ENCODE measurements around the gene PSMD11.
A peak's percentile ranks its signal among the peaks of the same experiment; 100 is the strongest.

Gene PSMD11

GRCh38 chr17:32494621-32495358, 50.5 kb downstream of the PSMD11 start:
- Histone ChIP-seq H3K27ac (ENCODE audit: low read depth, low read length) (no peak overlapping the region), H3K4me3 (ENCODE audit: low read depth, low read length) (no peak overlapping the region), H2BK12ac (ENCODE audit: low read length) (no peak overlapping the region), H3K79me2 (ENCODE audit: control insufficient read depth, insufficient read depth, low read length, poor library complexity) (no peaks in the 10 kb centered on the region), H3K4me2 (ENCODE audit: low read length) (no peak overlapping the region), H2AK5ac (ENCODE audit: low read length) (no peak overlapping the region), H2BK5ac (ENCODE audit: low read depth, low read length, poor library complexity) (no peak overlapping the region), H3K14ac (ENCODE audit: low read length) (no peak overlapping the region), H3K9me3 (ENCODE audit: insufficient read depth, low read depth, low read length) (no peaks in the 10 kb centered on the region), H3K9ac (ENCODE audit: low read length) (no peak overlapping the region), H3K4me1 (ENCODE audit: control insufficient read depth in 1 of 2, insufficient read depth in 2 of 2, low read length in 2 of 2) (peaks cover 4 to 8% of the 10 kb centered on the region in 2 experiments), H3K4ac (ENCODE audit: low read depth, low read length) (no peak overlapping the region), H4K8ac (ENCODE audit: low read depth, low read length) (no peak overlapping the region), H3K36me3 (ENCODE audit: control insufficient read depth in 1 of 2, insufficient read depth in 2 of 2, low read length in 2 of 2) (no peaks in the 10 kb centered on the region), H3K27me3 (ENCODE audit: insufficient read depth, low read length) (no peaks in the 10 kb centered on the region), H3K79me1 (ENCODE audit: low read length) (no peaks in the 10 kb centered on the region), H3K23ac (ENCODE audit: low read length) (no peak overlapping the region), H4K12ac (ENCODE audit: low read depth, low read length) (no peak overlapping the region), H3K18ac (ENCODE audit: low read length) (no peak overlapping the region), H2BK120ac (ENCODE audit: insufficient read depth, low read length, poor library complexity) (no peak overlapping the region), H2AFZ (ENCODE audit: insufficient read depth, low read length, poor library complexity) (no peak overlapping the region), H4K91ac (ENCODE audit: low read depth, low read length) (no peak overlapping the region)
- DNase-seq, result no peak
- no CpG with 5 or more reads among the region's 34 CpGs for WGBS (ENCODE audit: extremely low coverage, insufficient coverage, insufficient read length)

- Histone ChIP-seq H3K4me1 (ENCODE audit: control insufficient read depth in 1 of 2, insufficient read depth in 2 of 2, low read length in 2 of 2) (peaks cover 4 to 8% of the 10 kb centered on the region in 2 experiments), H4K8ac (ENCODE audit: low read depth, low read length) (no peak overlapping the region), H3K4me2 (ENCODE audit: low read length) (no peak overlapping the region), H3K14ac (ENCODE audit: low read length) (no peak overlapping the region), H3K27ac (ENCODE audit: low read depth, low read length) (no peak overlapping the region), H4K12ac (ENCODE audit: low read depth, low read length) (peak overlapping the region; percentile 35), H3K9me3 (ENCODE audit: insufficient read depth, low read depth, low read length) (no peaks in the 10 kb centered on the region), H3K23ac (ENCODE audit: low read length) (no peak overlapping the region), H2BK5ac (ENCODE audit: low read depth, low read length, poor library complexity) (no peak overlapping the region), H3K4ac (ENCODE audit: low read depth, low read length) (no peak overlapping the region), H3K4me3 (ENCODE audit: low read depth, low read length) (no peak overlapping the region), H2AFZ (ENCODE audit: insufficient read depth, low read length, poor library complexity) (peak overlapping the region; percentile 35), H3K79me1 (ENCODE audit: low read length) (no peaks in the 10 kb centered on the region), H3K36me3 (ENCODE audit: control insufficient read depth in 1 of 2, insufficient read depth in 2 of 2, low read length in 2 of 2) (no peaks in the 10 kb centered on the region), H2BK12ac (ENCODE audit: low read length) (no peak overlapping the region), H4K91ac (ENCODE audit: low read depth, low read length) (no peak overlapping the region), H3K18ac (ENCODE audit: low read length) (no peak overlapping the region), H3K9ac (ENCODE audit: low read length) (no peak overlapping the region), H3K27me3 (ENCODE audit: insufficient read depth, low read length) (no peaks in the 10 kb centered on the region), H2BK120ac (ENCODE audit: insufficient read depth, low read length, poor library complexity) (no peak overlapping the region), H3K79me2 (ENCODE audit: control insufficient read depth, insufficient read depth, low read length, poor library complexity) (no peaks in the 10 kb centered on the region), H2AK5ac (ENCODE audit: low read length) (no peak overlapping the region)
- no CpG with 5 or more reads among the region's 45 CpGs for WGBS (ENCODE audit: extremely low coverage, insufficient coverage, insufficient read length)
- DNase-seq, result no peak
Measured at GRCh38 chr17:32495359-32496231, 51.3 kb downstream of the PSMD11 start.

GRCh38 chr17:32496395-32497073, 52.2 kb downstream of the PSMD11 start:
- no peak overlapping the region for H2AFZ ChIP-seq (ENCODE audit: insufficient read depth, low read length, poor library complexity)
- WGBS (ENCODE audit: extremely low coverage, insufficient coverage, insufficient read length), result no CpG with 5 or more reads among the region's 16 CpGs
- H4K12ac ChIP-seq (ENCODE audit: low read depth, low read length), result no peak overlapping the region
- no peak overlapping the region for H3K14ac ChIP-seq (ENCODE audit: low read length)
- no peak overlapping the region for H3K4me3 ChIP-seq (ENCODE audit: low read depth, low read length)
- no peak overlapping the region for H2BK12ac ChIP-seq (ENCODE audit: low read length)
- H3K23ac ChIP-seq (ENCODE audit: low read length), result no peak overlapping the region
- H3K27me3 ChIP-seq (ENCODE audit: insufficient read depth, low read length), result no peaks in the 10 kb centered on the region
- peaks cover 4 to 8% of the 10 kb centered on the region in 2 experiments for H3K4me1 ChIP-seq (ENCODE audit: control insufficient read depth in 1 of 2, insufficient read depth in 2 of 2, low read length in 2 of 2)
- no peak overlapping the region for H4K91ac ChIP-seq (ENCODE audit: low read depth, low read length)
- H2AK5ac ChIP-seq (ENCODE audit: low read length), result no peak overlapping the region
- no peak overlapping the region for H3K4me2 ChIP-seq (ENCODE audit: low read length)
- no peaks in the 10 kb centered on the region for H3K79me1 ChIP-seq (ENCODE audit: low read length)
- no peak overlapping the region for H3K4ac ChIP-seq (ENCODE audit: low read depth, low read length)
- peak; percentile 49 to 82 for DNase-seq
- no peak overlapping the region for H3K18ac ChIP-seq (ENCODE audit: low read length)
- H2BK120ac ChIP-seq (ENCODE audit: insufficient read depth, low read length, poor library complexity), result no peak overlapping the region
- H3K36me3 ChIP-seq (ENCODE audit: control insufficient read depth in 1 of 2, insufficient read depth in 2 of 2, low read length in 2 of 2), result no peaks in the 10 kb centered on the region
- no peak overlapping the region for H3K9ac ChIP-seq (ENCODE audit: low read length)
- H3K27ac ChIP-seq (ENCODE audit: low read depth, low read length), result no peak overlapping the region
- no peaks in the 10 kb centered on the region for H3K9me3 ChIP-seq (ENCODE audit: insufficient read depth, low read depth, low read length)
- H3K79me2 ChIP-seq (ENCODE audit: control insufficient read depth, insufficient read depth, low read length, poor library complexity), result no peaks in the 10 kb centered on the region
- H2BK5ac ChIP-seq (ENCODE audit: low read depth, low read length, poor library complexity), result no peak overlapping the region
- H4K8ac ChIP-seq (ENCODE audit: low read depth, low read length), result no peak overlapping the region

- no peak overlapping the region for H3K9ac ChIP-seq (ENCODE audit: low read length)
- no peaks in the 10 kb centered on the region for H3K36me3 ChIP-seq (ENCODE audit: control insufficient read depth in 1 of 2, insufficient read depth in 2 of 2, low read length in 2 of 2)
- H3K4me3 ChIP-seq (ENCODE audit: low read depth, low read length), result no peak overlapping the region
- H2AK5ac ChIP-seq (ENCODE audit: low read length), result no peak overlapping the region
- no peak overlapping the region for H3K4me2 ChIP-seq (ENCODE audit: low read length)
- H2AFZ ChIP-seq (ENCODE audit: insufficient read depth, low read length, poor library complexity), result no peak overlapping the region
- WGBS (ENCODE audit: extremely low coverage, insufficient coverage, insufficient read length), result no CpG with 5 or more reads among the region's 18 CpGs
- peak in 1 of 2 donors; percentile 55 for DNase-seq
- H3K79me2 ChIP-seq (ENCODE audit: control insufficient read depth, insufficient read depth, low read length, poor library complexity), result no peaks in the 10 kb centered on the region
- H3K27ac ChIP-seq (ENCODE audit: low read depth, low read length), result no peak overlapping the region
- no peaks in the 10 kb centered on the region for H3K79me1 ChIP-seq (ENCODE audit: low read length)
- H3K18ac ChIP-seq (ENCODE audit: low read length), result no peak overlapping the region
- no peak overlapping the region for H3K23ac ChIP-seq (ENCODE audit: low read length)
- no peak overlapping the region for H3K14ac ChIP-seq (ENCODE audit: low read length)
- H4K12ac ChIP-seq (ENCODE audit: low read depth, low read length), result no peak overlapping the region
- H3K4me1 ChIP-seq (ENCODE audit: control insufficient read depth in 1 of 2, insufficient read depth in 2 of 2, low read length in 2 of 2), result peaks cover 4 to 8% of the 10 kb centered on the region in 2 experiments
- H4K91ac ChIP-seq (ENCODE audit: low read depth, low read length), result no peak overlapping the region
- H2BK5ac ChIP-seq (ENCODE audit: low read depth, low read length, poor library complexity), result no peak overlapping the region
- H2BK12ac ChIP-seq (ENCODE audit: low read length), result no peak overlapping the region
- no peak overlapping the region for H2BK120ac ChIP-seq (ENCODE audit: insufficient read depth, low read length, poor library complexity)
- no peaks in the 10 kb centered on the region for H3K27me3 ChIP-seq (ENCODE audit: insufficient read depth, low read length)
- no peak overlapping the region for H3K4ac ChIP-seq (ENCODE audit: low read depth, low read length)
- no peaks in the 10 kb centered on the region for H3K9me3 ChIP-seq (ENCODE audit: insufficient read depth, low read depth, low read length)
- no peak overlapping the region for H4K8ac ChIP-seq (ENCODE audit: low read depth, low read length)
Measured at GRCh38 chr17:32497431-32498205, 53.3 kb downstream of the PSMD11 start.

Data from trophoblast cell (in vitro differentiated cells and primary cell).